Measurements from ENCODE around the gene S100A9.

Gene S100A9

GRCh38 chr1:153386500-153386901, 28.8 kb downstream of the S100A9 start:
- H4K8ac ChIP-seq (ENCODE audit: low read length), result no peak overlapping the region
- H3K4me3 ChIP-seq (ENCODE audit: insufficient read depth in 1 of 2, low read depth in 1 of 2, low read length in 2 of 2), result no peak overlapping the region
- no peaks in the 10 kb centered on the region for H3K36me3 ChIP-seq (ENCODE audit: control insufficient read depth in 1 of 2, insufficient read depth in 2 of 2, low read depth in 1 of 2, low read length in 2 of 2)
- no peak overlapping the region for H4K91ac ChIP-seq (ENCODE audit: low read length)
- H2BK5ac ChIP-seq (ENCODE audit: low read depth, low read length, poor library complexity, severe bottlenecking), result no peak overlapping the region
- no peak overlapping the region for H3K4ac ChIP-seq (ENCODE audit: low read depth in 1 of 2, low read length in 2 of 2)
- H3K9ac ChIP-seq (ENCODE audit: low read length), result no peak overlapping the region
- no peak overlapping the region for H3K18ac ChIP-seq (ENCODE audit: low read depth in 1 of 2, low read length in 2 of 2)
- DNase-seq, result no peak
- no peak overlapping the region for H2BK120ac ChIP-seq (ENCODE audit: low read depth, low read length)
- no peak overlapping the region for H3K23ac ChIP-seq (ENCODE audit: low read length in 2 of 2)
- no peaks in the 10 kb centered on the region for H3K4me1 ChIP-seq (ENCODE audit: control insufficient read depth, insufficient read depth, low read depth, low read length)
- H2BK15ac ChIP-seq (ENCODE audit: low read depth, poor library complexity, severe bottlenecking), result no peak overlapping the region
- no peaks in the 10 kb centered on the region for H3K79me1 ChIP-seq (replicated peaks; ENCODE audit: low read length, poor library complexity, severe bottlenecking)
- H3K27ac ChIP-seq (ENCODE audit: low read length, poor library complexity, severe bottlenecking), result no peak overlapping the region
- no peak overlapping the region for H2AK5ac ChIP-seq (ENCODE audit: low read length, severe bottlenecking)
- peaks cover 12% of the 10 kb centered on the region for H3K9me3 ChIP-seq (ENCODE audit: control insufficient read depth, low read length)
- 75% methylated on average over 5 of the region's 5 CpGs for WGBS
- H3K27me3 ChIP-seq (ENCODE audit: control insufficient read depth in 1 of 2, insufficient read depth in 1 of 2, low read length in 2 of 2), result peaks cover 4 to 65% of the 10 kb centered on the region in 2 experiments
- no peak overlapping the region for H2BK12ac ChIP-seq (ENCODE audit: low read length in 2 of 2)
- no peak overlapping the region for H3K4me2 ChIP-seq (ENCODE audit: low read length, poor library complexity, severe bottlenecking)
- H3K14ac ChIP-seq (ENCODE audit: low read length in 2 of 2), result no peak overlapping the region
- no peak overlapping the region for H2AFZ ChIP-seq (ENCODE audit: low read depth, low read length)

DNA sequence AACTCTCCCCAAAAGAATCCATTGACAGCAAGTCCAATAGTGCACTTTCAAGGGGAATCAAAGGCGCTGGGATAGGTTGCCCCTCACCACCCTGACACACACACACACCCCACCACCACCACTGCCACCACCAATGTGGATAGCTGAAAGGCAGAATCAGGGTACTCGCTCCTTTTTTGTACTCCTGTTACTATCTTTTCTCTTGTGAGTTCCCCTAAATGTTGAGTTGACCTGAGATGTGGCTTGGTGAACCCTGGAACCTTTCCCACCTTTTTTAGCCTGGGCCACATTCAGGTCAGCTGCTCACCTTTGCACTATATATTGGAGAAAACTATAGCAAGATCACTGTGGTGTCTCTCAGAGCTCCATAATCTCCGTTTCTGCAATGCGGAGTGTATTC, 29.3 kb downstream of the S100A9 start:
- 64% methylated on average over 4 of the region's 4 CpGs for WGBS
- Histone ChIP-seq H4K8ac (ENCODE audit: low read length) (no peak overlapping the region), H2AFZ (ENCODE audit: low read depth, low read length) (no peak overlapping the region), H3K4me1 (ENCODE audit: control insufficient read depth, insufficient read depth, low read depth, low read length) (no peaks in the 10 kb centered on the region), H2BK15ac (ENCODE audit: low read depth, poor library complexity, severe bottlenecking) (no peak overlapping the region), H4K91ac (ENCODE audit: low read length) (no peak overlapping the region), H3K14ac (ENCODE audit: low read length in 2 of 2) (no peak overlapping the region), H2BK5ac (ENCODE audit: low read depth, low read length, poor library complexity, severe bottlenecking) (no peak overlapping the region), H2BK12ac (ENCODE audit: low read length in 2 of 2) (no peak overlapping the region), H3K79me1 (replicated peaks; ENCODE audit: low read length, poor library complexity, severe bottlenecking) (no peaks in the 10 kb centered on the region), H3K27ac (ENCODE audit: low read length, poor library complexity, severe bottlenecking) (no peak overlapping the region), H2BK120ac (ENCODE audit: low read depth, low read length) (no peak overlapping the region), H3K9me3 (ENCODE audit: control insufficient read depth, low read length) (peaks cover 7% of the 10 kb centered on the region), H3K4ac (ENCODE audit: low read depth in 1 of 2, low read length in 2 of 2) (no peak overlapping the region), H3K4me3 (ENCODE audit: insufficient read depth in 1 of 2, low read depth in 1 of 2, low read length in 2 of 2) (no peak overlapping the region), H3K23ac (ENCODE audit: low read length in 2 of 2) (no peak overlapping the region), H2AK5ac (ENCODE audit: low read length, severe bottlenecking) (no peak overlapping the region), H3K36me3 (ENCODE audit: control insufficient read depth in 1 of 2, insufficient read depth in 2 of 2, low read depth in 1 of 2, low read length in 2 of 2) (no peaks in the 10 kb centered on the region), H3K18ac (ENCODE audit: low read depth in 1 of 2, low read length in 2 of 2) (no peak overlapping the region), H3K27me3 (ENCODE audit: control insufficient read depth in 1 of 2, insufficient read depth in 1 of 2, low read length in 2 of 2) (peaks cover 4 to 70% of the 10 kb centered on the region in 2 experiments), H3K9ac (ENCODE audit: low read length) (no peak overlapping the region), H3K4me2 (ENCODE audit: low read length, poor library complexity, severe bottlenecking) (no peak overlapping the region)
- no peak for DNase-seq

GRCh38 chr1:153387785-153388184, 30.1 kb downstream of the S100A9 start:
- Histone ChIP-seq H3K9me3 (ENCODE audit: control insufficient read depth, low read length) (peaks cover 5% of the 10 kb centered on the region), H3K4me1 (ENCODE audit: control insufficient read depth, insufficient read depth, low read depth, low read length) (no peaks in the 10 kb centered on the region), H4K91ac (ENCODE audit: low read length) (no peak overlapping the region), H3K4me2 (ENCODE audit: low read length, poor library complexity, severe bottlenecking) (no peak overlapping the region), H3K79me1 (replicated peaks; ENCODE audit: low read length, poor library complexity, severe bottlenecking) (no peaks in the 10 kb centered on the region), H3K4ac (ENCODE audit: low read depth in 1 of 2, low read length in 2 of 2) (no peak overlapping the region), H4K8ac (ENCODE audit: low read length) (no peak overlapping the region), H3K9ac (ENCODE audit: low read length) (no peak overlapping the region), H2AK5ac (ENCODE audit: low read length, severe bottlenecking) (no peak overlapping the region), H3K14ac (ENCODE audit: low read length in 2 of 2) (no peak overlapping the region), H2BK120ac (ENCODE audit: low read depth, low read length) (no peak overlapping the region), H3K36me3 (ENCODE audit: control insufficient read depth in 1 of 2, insufficient read depth in 2 of 2, low read depth in 1 of 2, low read length in 2 of 2) (no peaks in the 10 kb centered on the region), H3K18ac (ENCODE audit: low read depth in 1 of 2, low read length in 2 of 2) (no peak overlapping the region), H3K27ac (ENCODE audit: low read length, poor library complexity, severe bottlenecking) (no peak overlapping the region), H2BK5ac (ENCODE audit: low read depth, low read length, poor library complexity, severe bottlenecking) (no peak overlapping the region), H2BK12ac (ENCODE audit: low read length in 2 of 2) (no peak overlapping the region), H3K4me3 (ENCODE audit: insufficient read depth in 1 of 2, low read depth in 1 of 2, low read length in 2 of 2) (no peak overlapping the region), H3K27me3 (ENCODE audit: control insufficient read depth in 1 of 2, insufficient read depth in 1 of 2, low read length in 2 of 2) (peaks cover 4 to 78% of the 10 kb centered on the region in 2 experiments), H2AFZ (ENCODE audit: low read depth, low read length) (no peak overlapping the region), H3K23ac (ENCODE audit: low read length in 2 of 2) (no peak overlapping the region), H2BK15ac (ENCODE audit: low read depth, poor library complexity, severe bottlenecking) (no peak overlapping the region)
- DNase-seq, result no peak
- 51% methylated on average over 4 of the region's 4 CpGs for WGBS

DNA sequence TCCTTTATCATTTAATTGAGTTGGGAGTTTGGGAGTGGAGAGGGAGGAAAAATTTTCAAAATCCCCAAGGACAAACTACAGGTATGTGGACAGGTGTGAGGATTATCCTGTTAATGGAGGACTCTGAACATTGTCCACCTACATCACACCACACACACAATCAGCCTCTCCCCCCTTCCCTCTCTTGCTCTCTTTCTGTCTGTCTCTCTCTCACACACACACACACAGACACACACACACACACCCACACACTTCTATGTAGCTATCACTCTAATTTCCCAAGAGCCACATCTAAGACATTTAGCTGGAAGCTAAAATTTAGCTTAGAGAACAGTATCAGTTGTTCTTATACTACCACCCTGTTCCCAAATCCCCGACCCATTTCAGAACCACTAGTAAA, 31.7 kb downstream of the S100A9 start:
- WGBS, result no CpG with 5 or more reads among the region's 1 CpG
- Histone ChIP-seq H3K4me1 (ENCODE audit: control insufficient read depth, insufficient read depth, low read depth, low read length) (no peaks in the 10 kb centered on the region), H3K27ac (ENCODE audit: low read length, poor library complexity, severe bottlenecking) (no peak overlapping the region), H3K4ac (ENCODE audit: low read depth in 1 of 2, low read length in 2 of 2) (no peak overlapping the region), H3K9ac (ENCODE audit: low read length) (no peak overlapping the region), H2AFZ (ENCODE audit: low read depth, low read length) (no peak overlapping the region), H3K27me3 (ENCODE audit: control insufficient read depth in 1 of 2, insufficient read depth in 1 of 2, low read length in 2 of 2) (peaks cover 4 to 90% of the 10 kb centered on the region in 2 experiments), H2BK15ac (ENCODE audit: low read depth, poor library complexity, severe bottlenecking) (no peak overlapping the region), H3K4me2 (ENCODE audit: low read length, poor library complexity, severe bottlenecking) (no peak overlapping the region), H3K36me3 (ENCODE audit: control insufficient read depth in 1 of 2, insufficient read depth in 2 of 2, low read depth in 1 of 2, low read length in 2 of 2) (no peaks in the 10 kb centered on the region), H3K18ac (ENCODE audit: low read depth in 1 of 2, low read length in 2 of 2) (no peak overlapping the region), H3K9me3 (ENCODE audit: control insufficient read depth, low read length) (no peaks in the 10 kb centered on the region), H4K91ac (ENCODE audit: low read length) (no peak overlapping the region), H3K23ac (ENCODE audit: low read length in 2 of 2) (no peak overlapping the region), H3K79me1 (replicated peaks; ENCODE audit: low read length, poor library complexity, severe bottlenecking) (no peaks in the 10 kb centered on the region), H2BK120ac (ENCODE audit: low read depth, low read length) (no peak overlapping the region), H3K14ac (ENCODE audit: low read length in 2 of 2) (no peak overlapping the region), H3K4me3 (ENCODE audit: insufficient read depth in 1 of 2, low read depth in 1 of 2, low read length in 2 of 2) (no peak overlapping the region), H2AK5ac (ENCODE audit: low read length, severe bottlenecking) (no peak overlapping the region), H2BK5ac (ENCODE audit: low read depth, low read length, poor library complexity, severe bottlenecking) (no peak overlapping the region), H4K8ac (ENCODE audit: low read length) (no peak overlapping the region), H2BK12ac (ENCODE audit: low read length in 2 of 2) (no peak overlapping the region)
- DNase-seq, result no peak
